ENCODE data around the gene ARID1B.

The ARID1B gene

GRCh38 chr6:156883497-156884252 lies 106.5 kb downstream of the ARID1B start:
- peak; percentile 19 for DNase-seq

- no peak for DNase-seq
These were observed 107.1 kb downstream of the ARID1B start for GRCh38 chr6:156884306-156884705.

GRCh38 chr6:156885562-156885961 lies 108.4 kb downstream of the ARID1B start:
- DNase-seq = no peak

- no peak for DNase-seq
These were observed 109.2 kb downstream of the ARID1B start for GRCh38 chr6:156886409-156886808.

- no peak for DNase-seq
These were observed 110.6 kb downstream of the ARID1B start for GRCh38 chr6:156887623-156888269.

GRCh38 chr6:156889469-156889868 lies 112.3 kb downstream of the ARID1B start:
- DNase-seq = no peak

GRCh38 chr6:156889986-156890385 lies 112.8 kb downstream of the ARID1B start:
- DNase-seq = no peak

GRCh38 chr6:156890627-156891314 lies 113.6 kb downstream of the ARID1B start:
- no peak for DNase-seq

GRCh38 chr6:156897907-156898531 lies 120.8 kb downstream of the ARID1B start:
- no peak for DNase-seq

- DNase-seq = no peak
These were observed 121.9 kb downstream of the ARID1B start for GRCh38 chr6:156899071-156899470.

- DNase-seq = no peak
These were observed 122.5 kb downstream of the ARID1B start for GRCh38 chr6:156899532-156900135.

GRCh38 chr6:156900292-156900691 lies 123.1 kb downstream of the ARID1B start:
- DNase-seq = no peak

- DNase-seq = no peak
These were observed 124.3 kb downstream of the ARID1B start for GRCh38 chr6:156901309-156902019.

- no peak for DNase-seq
These were observed 125.6 kb downstream of the ARID1B start for GRCh38 chr6:156902782-156903181.

- no peak for DNase-seq
These were observed 127.2 kb downstream of the ARID1B start for GRCh38 chr6:156904176-156904967.

GRCh38 chr6:156905801-156906200 lies 128.6 kb downstream of the ARID1B start:
- no peak for DNase-seq

GRCh38 chr6:156906451-156906850 lies 129.3 kb downstream of the ARID1B start:
- DNase-seq = no peak

GRCh38 chr6:156909212-156910010 lies 132.2 kb downstream of the ARID1B start:
- no peak for DNase-seq

GRCh38 chr6:156910011-156910334 lies 132.8 kb downstream of the ARID1B start:
- no peak for DNase-seq

GRCh38 chr6:156910938-156911337 lies 133.8 kb downstream of the ARID1B start:
- no peak for DNase-seq

- no peak for DNase-seq
These were observed 134.4 kb downstream of the ARID1B start for GRCh38 chr6:156911581-156911980.
